HG02571 (cell line): ENCODE results near the gene AHRR.
"Not testable (repeated sequence)": the region's sequence is repeated elsewhere in the genome, so short reads cannot be mapped to it uniquely, and the experiment has no call there.

Source experiments
- ATAC-seq: cut with Tn5 transposase; IDR thresholded peaks from one replicate; pipeline ENCODE4 v1.9.1; 2021; ENCODE audit warnings: mild to moderate bottlenecking, moderate library complexity; ENCODE audit not compliant: unreplicated experiment

The AHRR gene

DNA sequence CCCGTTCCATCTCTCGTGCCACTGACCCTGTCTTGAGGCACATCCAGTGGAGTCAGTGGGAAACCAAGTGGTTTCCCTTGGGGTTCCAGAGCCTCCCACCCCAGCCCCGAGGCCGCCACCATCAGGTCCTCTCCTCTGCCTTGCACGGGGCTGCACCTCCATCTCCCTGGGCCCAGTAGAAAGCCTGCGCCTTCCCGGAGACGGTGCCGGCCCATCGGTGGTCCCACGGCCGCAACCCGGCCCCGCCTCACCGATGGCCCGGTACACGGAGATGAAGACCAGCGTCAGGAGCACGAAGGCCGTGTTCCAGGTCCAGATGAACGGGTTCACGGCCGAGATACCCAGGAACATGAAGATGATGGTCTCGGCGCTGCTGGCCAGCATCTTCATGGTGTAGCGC is 161.5 kb downstream of the AHRR start:
- ATAC-seq = no peak

GRCh38 chr5:483434-484140 is 162.1 kb downstream of the AHRR start:
- no peak for ATAC-seq

DNA sequence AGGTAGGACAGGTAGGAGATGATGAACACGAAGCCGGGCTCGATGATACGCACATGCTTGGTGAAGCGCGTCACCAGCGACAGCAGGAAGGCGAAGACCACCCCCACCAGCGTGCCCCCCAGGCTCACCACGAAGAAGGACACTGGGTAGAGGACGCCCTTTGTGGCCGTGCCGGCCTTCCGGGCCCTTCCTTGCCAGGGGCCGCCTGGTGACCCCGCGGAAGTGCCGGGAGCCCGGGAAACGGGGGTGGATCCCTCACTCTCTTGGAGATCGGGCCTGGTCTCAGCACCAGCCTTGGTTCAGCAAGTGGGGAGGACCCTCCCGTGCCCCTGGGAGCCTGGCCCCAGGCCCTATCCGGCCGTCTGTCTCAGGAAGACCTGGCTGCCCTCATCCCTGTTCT is 163.0 kb downstream of the AHRR start:
- no peak for ATAC-seq

- ATAC-seq = no peak
Measured at GRCh38 chr5:485113-485945, 163.8 kb downstream of the AHRR start.

DNA sequence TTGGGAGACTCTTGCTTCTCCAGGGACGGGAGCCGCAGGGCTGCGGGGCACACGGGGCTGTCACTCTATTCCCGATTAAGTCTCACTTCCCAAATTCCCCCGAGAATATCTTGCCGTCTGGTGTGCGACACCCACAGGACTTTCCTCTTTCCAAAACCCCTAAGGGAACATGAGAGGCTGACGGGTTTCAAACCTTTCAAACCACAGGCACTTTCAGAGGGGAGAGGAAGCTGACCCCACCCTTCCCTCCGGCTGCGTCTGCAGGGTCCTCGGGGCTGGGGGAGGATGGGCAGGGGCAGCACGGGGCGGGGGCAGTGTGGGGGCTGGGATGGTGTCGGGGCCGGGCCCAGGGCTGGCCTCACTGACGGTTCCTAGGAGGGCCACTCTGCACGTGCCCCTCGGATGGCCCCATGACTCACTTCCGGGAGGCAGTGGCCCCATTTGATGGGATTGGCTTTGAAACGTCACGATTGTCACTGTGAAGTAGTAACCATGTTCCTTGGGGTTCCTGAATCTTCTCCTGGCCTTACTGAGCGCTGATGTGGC is 164.5 kb downstream of the AHRR start:
- ATAC-seq = no peak

GRCh38 chr5:486597-486996 is 165.1 kb downstream of the AHRR start:
- ATAC-seq = not testable (repeated sequence)
